Measurements from ENCODE around the gene FBXO7. TPM values are rescaled to one million over a fixed set of nuclear protein-coding genes. Genes with fewer than 3 reads are reported as not detected.

Gene FBXO7
- total and polyA plus RNA-seq, 2 of the 4 experiments (the other 2 are of a cell fraction): 71.5 TPM

DNA sequence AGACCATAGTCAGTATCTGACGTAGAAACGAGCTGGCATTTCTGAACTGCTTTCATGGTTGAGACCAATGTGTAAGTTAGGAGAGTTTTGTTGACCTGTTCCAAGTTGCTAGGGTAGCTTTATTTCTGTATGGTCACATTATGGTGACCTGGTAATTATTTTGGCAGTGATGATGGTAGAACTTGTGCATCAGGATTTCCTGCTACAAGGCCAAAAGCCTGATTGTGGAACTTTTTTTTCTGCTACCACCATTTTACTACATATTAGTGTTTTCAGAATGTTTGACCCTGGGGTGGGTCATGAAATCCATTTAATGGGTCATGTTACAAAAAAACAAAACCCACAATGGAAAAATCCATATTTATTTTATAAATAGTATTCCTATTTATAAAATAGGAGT is 18.9 kb downstream of the FBXO7 start:
- intact Hi-C loops (cut with micrococcal nuclease): no loop called here
- TF ChIP-seq, protein P1, sequence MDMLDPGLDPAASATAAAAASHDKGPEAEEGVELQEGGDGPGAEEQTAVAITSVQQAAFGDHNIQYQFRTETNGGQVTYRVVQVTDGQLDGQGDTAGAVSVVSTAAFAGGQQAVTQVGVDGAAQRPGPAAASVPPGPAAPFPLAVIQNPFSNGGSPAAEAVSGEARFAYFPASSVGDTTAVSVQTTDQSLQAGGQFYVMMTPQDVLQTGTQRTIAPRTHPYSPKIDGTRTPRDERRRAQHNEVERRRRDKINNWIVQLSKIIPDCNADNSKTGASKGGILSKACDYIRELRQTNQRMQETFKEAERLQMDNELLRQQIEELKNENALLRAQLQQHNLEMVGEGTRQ (IDR thresholded peaks at IDR 0.05; ENCODE audit: low read depth, low read length): no peak
- no peak for TF ChIP-seq POLR2A (IDR thresholded peaks at IDR 0.05; ENCODE audit: low read depth, low read length)
- TF ChIP-seq CEBPB (IDR thresholded peaks at IDR 0.05; ENCODE audit: low read depth, low read length): no peak
- no peak for TF ChIP-seq BHLHE40 (IDR thresholded peaks at IDR 0.05; ENCODE audit: low read depth, low read length)
- no peak for TF ChIP-seq MAZ (IDR thresholded peaks at IDR 0.05; ENCODE audit: borderline replicate concordance, low read depth, low read length)

More for the DNA sequence above, 18.9 kb downstream of the FBXO7 start:
- H3K36me3 ChIP-seq (ENCODE audit: control insufficient read depth, insufficient read depth, low read length): peaks cover 38% of the 10 kb centered on the region
- WGBS, 2 experiments (ENCODE audit: extremely low coverage in 2 of 2, insufficient read length in 1 of 2): no CpG with 5 or more reads among the region's 2 CpGs
- H3K27me3 ChIP-seq (ENCODE audit: control insufficient read depth, insufficient read depth, low read length): no peaks in the 10 kb centered on the region
- ChIA-PET CTCF (no interaction called here), POLR2A (ENCODE audit: unreplicated experiment) (no interaction called here)
- no peak overlapping the region for H2BK120ac ChIP-seq (ENCODE audit: low read depth, low read length)
- H2AFZ ChIP-seq (replicated peaks; ENCODE audit: low read length, poor library complexity): no peak overlapping the region
- ATAC-seq (ENCODE audit: low read depth) (no peak), DNase-seq (no peak)
- in situ Hi-C loops (cut with MboI; ENCODE audit: low sequenced_read_pairs) (no loop called here), dilution Hi-C loops (cut with HindIII; ENCODE audit: low sequenced_read_pairs, unreplicated experiment) (no loop called here)
- H3K18ac ChIP-seq (ENCODE audit: low read depth, low read length): no peak overlapping the region
- no peak overlapping the region for H4K91ac ChIP-seq (ENCODE audit: insufficient read depth, low read depth, low read length)
- peaks cover 18% of the 10 kb centered on the region in 2 experiments for H3K79me1 ChIP-seq (ENCODE audit: low read depth in 1 of 2, low read length in 2 of 2)
- H2BK20ac ChIP-seq (ENCODE audit: low read depth, low read length): no peak overlapping the region
- H3K9me3 ChIP-seq (ENCODE audit: control insufficient read depth, insufficient read depth, low read length): no peaks in the 10 kb centered on the region
- H3K4me1 ChIP-seq (ENCODE audit: control insufficient read depth, insufficient read depth, low read length): no peaks in the 10 kb centered on the region
- H2BK5ac ChIP-seq (ENCODE audit: low read depth, low read length, poor library complexity, severe bottlenecking): no peak overlapping the region
- H2AK9ac ChIP-seq (replicated peaks; ENCODE audit: low read depth, low read length, poor library complexity): no peak overlapping the region
- no peak overlapping the region for H3K56ac ChIP-seq (ENCODE audit: extremely low read depth, insufficient read depth, low read length)
- no peaks in the 10 kb centered on the region; the same call in 1 of the 2 replicates for H3K9me1 ChIP-seq (ENCODE audit: insufficient read depth, low read length)
- H3K4ac ChIP-seq (ENCODE audit: low read depth, low read length): no peak overlapping the region
- H3K14ac ChIP-seq (replicated peaks; ENCODE audit: low read depth, low read length): no peak overlapping the region
- no peak overlapping the region for H3K4me3 ChIP-seq (ENCODE audit: insufficient read depth, low read depth, low read length)
- no TSS peak for BruUV-seq (replicated peaks)
- no peak overlapping the region for H3K27ac ChIP-seq (ENCODE audit: insufficient read depth, low read length)
- H2BK15ac ChIP-seq (ENCODE audit: low read depth, low read length): no peak overlapping the region
- H2AK5ac ChIP-seq (ENCODE audit: low read depth, low read length): no peak overlapping the region
- no peak overlapping the region for H3K23ac ChIP-seq (ENCODE audit: low read depth, low read length)
- no peak overlapping the region for H4K8ac ChIP-seq (ENCODE audit: low read depth in 2 of 2, low read length in 2 of 2)
- no peak overlapping the region for H3K9ac ChIP-seq (ENCODE audit: low read depth, low read length)
- H4K20me1 ChIP-seq (ENCODE audit: insufficient read depth, low read length): no peaks in the 10 kb centered on the region
- no peak overlapping the region for H3K4me2 ChIP-seq (ENCODE audit: low read depth, low read length)
- no peak overlapping the region for H4K5ac ChIP-seq (ENCODE audit: low read depth, low read length)
